HepG2 (cell line): ENCODE measurements around the gene RNPS1. TPM values are rescaled to one million over a fixed set of nuclear protein-coding genes. Genes with fewer than 3 reads are reported as not detected.
A peak's percentile ranks its signal among the peaks of the same experiment; 100 is the strongest.

ENCODE experiments used
- HMGXB3 ChIP-seq: sonication (generic); formaldehyde crosslinking; IDR thresholded peaks from 2 replicates; pipeline ENCODE4 v1.4.0; 2020; ENCODE audit warnings: missing genetic modification reagents, borderline replicate concordance
- KAT2B ChIP-seq: fragments of 150-350 bp; IDR thresholded peaks from 2 replicates; pipeline ENCODE4 v1.6.1; 2014; ENCODE audit warnings: low read depth, low read length, borderline replicate concordance
- KAT8 ChIP-seq: IDR thresholded peaks from 2 replicates; pipeline ENCODE4 v1.6.1; 2016; ENCODE audit warnings: missing genetic modification reagents, missing compliant biosample characterization
- RARG ChIP-seq: sonication (generic); formaldehyde crosslinking; IDR thresholded peaks from 2 replicates; pipeline ENCODE4 v1.4.0; 2020; ENCODE audit warnings: low read depth, mild to moderate bottlenecking, missing genetic modification reagents
- SOX6 ChIP-seq, 2 experiments: fragments of 450-650 bp in 1 of 2; sonication (generic) in 1 of 2; formaldehyde crosslinking in 1 of 2; IDR thresholded peaks; 2 replicates each; pipeline versions ENCODE4 v1.4.0 to v1.6.1; 2017 to 2020; ENCODE audit warnings: antibody characterized with exemption in 1 of 2, mild to moderate bottlenecking in 1 of 2, missing genetic modification reagents in 1 of 2
- TBL1XR1 ChIP-seq: fragments of 150-350 bp; IDR thresholded peaks from 2 replicates; pipeline ENCODE4 v1.6.1; 2014; ENCODE audit warnings: borderline replicate concordance, low read length; ENCODE audit not compliant: partially characterized antibody
- ZNF335 ChIP-seq: sonication (generic); formaldehyde crosslinking; IDR thresholded peaks from 2 replicates; pipeline ENCODE4 v1.4.0; 2020; ENCODE audit warnings: missing genetic modification reagents
- ZNF549 ChIP-seq: sonication (generic); formaldehyde crosslinking; IDR thresholded peaks from 2 replicates; pipeline ENCODE4 v1.5.0; 2020; ENCODE audit warnings: missing genetic modification reagents
- ZNF552 ChIP-seq: sonication (generic); formaldehyde crosslinking; IDR thresholded peaks from 2 replicates; pipeline ENCODE4 v1.9.0; 2022; ENCODE audit warnings: missing genetic modification reagents, mild to moderate bottlenecking, borderline replicate concordance
- ZNF709 ChIP-seq: sonication (generic); formaldehyde crosslinking; IDR thresholded peaks from 2 replicates; pipeline ENCODE4 v1.5.0; 2020; ENCODE audit warnings: mild to moderate bottlenecking, missing genetic modification reagents
- ZNF777 ChIP-seq: sonication (generic); formaldehyde crosslinking; IDR thresholded peaks from 2 replicates; pipeline ENCODE4 v1.4.0; 2020; ENCODE audit warnings: missing genetic modification reagents
- polyA plus RNA-seq, 8 experiments: library from polyadenylated mRNA; depleted of rRNA in 3 of 8; stranded (reverse) in 7 of 8; unstranded in 1 of 8; fragments of >200 nt; fragmentation: Illumina TruSeq in 4 of 8; extraction: Trizol in 4 of 8; gene quantifications; 2 replicates each; pipeline versions ENCODE4 v1.2.1 to v1.2.3, GENCODE V29; 2011 to 2016; ENCODE audit warnings: low read depth in 4 of 8, missing spikeins in 1 of 8, mixed read lengths in 1 of 8; ENCODE audit not compliant: insufficient read depth in 1 of 8
- total RNA-seq, 5 experiments: library from RNA; depleted of rRNA; stranded (reverse); fragments of >200 nt; fragmentation: Illumina TruSeq; extraction: Trizol; gene quantifications; 2 replicates each; pipeline ENCODE4 v1.2.3, GENCODE V29; 2016; ENCODE audit warnings: low read depth in 1 of 5
- TF ChIP-seq, protein P1 (sequence below): sonication (generic); formaldehyde crosslinking; IDR thresholded peaks from 2 replicates; pipeline ENCODE4 v1.8.0; 2022; ENCODE audit warnings: missing genetic modification reagents, mild to moderate bottlenecking, borderline replicate concordance
- TF ChIP-seq, protein P2 (sequence below): sonication (generic); formaldehyde crosslinking; IDR thresholded peaks from 2 replicates; pipeline ENCODE4 v1.4.0; 2020; ENCODE audit warnings: mild to moderate bottlenecking, missing genetic modification reagents, borderline replicate concordance
- TF ChIP-seq, protein P3 (sequence below): sonication (generic); formaldehyde crosslinking; IDR thresholded peaks from 2 replicates; pipeline ENCODE4 v1.5.1; 2020; ENCODE audit warnings: mild to moderate bottlenecking, missing genetic modification reagents

Gene RNPS1
- total and polyA plus RNA-seq, 2 of the 13 experiments (the other 11 are each of a cell fraction or from before 2014, with no cell fraction given): 126 to 133 TPM

DNA sequence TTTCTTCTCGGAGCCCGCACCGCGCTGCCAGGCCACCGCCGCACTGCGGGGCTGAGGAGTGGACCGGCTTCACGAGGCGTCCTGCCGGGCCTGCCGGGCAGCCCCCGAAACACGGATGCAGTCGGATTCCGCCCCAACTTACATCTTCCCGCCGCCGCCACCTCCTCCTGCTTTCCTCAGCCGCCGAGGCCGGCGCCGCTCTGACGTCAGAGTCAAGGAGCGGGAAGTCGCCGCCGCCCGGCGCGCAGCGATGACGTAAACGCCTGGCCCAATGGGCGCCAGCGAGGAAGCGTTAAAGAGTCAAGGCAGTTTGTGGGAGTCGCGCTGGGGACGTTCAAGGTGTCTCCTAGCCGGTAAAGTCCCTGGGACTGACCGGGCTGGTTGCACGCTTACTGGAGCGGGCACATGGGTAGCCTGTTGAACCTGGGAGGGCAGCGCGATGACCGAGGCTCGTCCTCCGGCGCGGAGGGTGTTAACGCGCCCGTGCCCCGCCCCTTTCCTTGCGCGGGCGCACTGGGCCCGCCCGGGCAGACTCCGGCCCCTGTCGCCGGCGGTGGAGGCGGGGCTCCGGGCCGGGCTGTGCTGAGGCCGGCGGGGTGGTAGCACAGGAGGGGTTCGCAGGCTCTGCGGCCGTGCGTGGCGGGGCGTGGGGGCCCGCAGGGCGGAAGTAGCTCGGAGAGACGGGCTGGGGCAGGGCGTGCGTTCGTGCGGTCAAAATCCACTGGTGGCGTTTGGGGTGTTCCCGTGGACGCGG, at the start of gene RNPS1 (continued):
- TF ChIP-seq, protein P1, sequence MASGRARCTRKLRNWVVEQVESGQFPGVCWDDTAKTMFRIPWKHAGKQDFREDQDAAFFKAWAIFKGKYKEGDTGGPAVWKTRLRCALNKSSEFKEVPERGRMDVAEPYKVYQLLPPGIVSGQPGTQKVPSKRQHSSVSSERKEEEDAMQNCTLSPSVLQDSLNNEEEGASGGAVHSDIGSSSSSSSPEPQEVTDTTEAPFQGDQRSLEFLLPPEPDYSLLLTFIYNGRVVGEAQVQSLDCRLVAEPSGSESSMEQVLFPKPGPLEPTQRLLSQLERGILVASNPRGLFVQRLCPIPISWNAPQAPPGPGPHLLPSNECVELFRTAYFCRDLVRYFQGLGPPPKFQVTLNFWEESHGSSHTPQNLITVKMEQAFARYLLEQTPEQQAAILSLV: no peak; the same call in 1 of the 2 replicates
- no peak for TF ChIP-seq TBL1XR1
- TF ChIP-seq, protein P2, sequence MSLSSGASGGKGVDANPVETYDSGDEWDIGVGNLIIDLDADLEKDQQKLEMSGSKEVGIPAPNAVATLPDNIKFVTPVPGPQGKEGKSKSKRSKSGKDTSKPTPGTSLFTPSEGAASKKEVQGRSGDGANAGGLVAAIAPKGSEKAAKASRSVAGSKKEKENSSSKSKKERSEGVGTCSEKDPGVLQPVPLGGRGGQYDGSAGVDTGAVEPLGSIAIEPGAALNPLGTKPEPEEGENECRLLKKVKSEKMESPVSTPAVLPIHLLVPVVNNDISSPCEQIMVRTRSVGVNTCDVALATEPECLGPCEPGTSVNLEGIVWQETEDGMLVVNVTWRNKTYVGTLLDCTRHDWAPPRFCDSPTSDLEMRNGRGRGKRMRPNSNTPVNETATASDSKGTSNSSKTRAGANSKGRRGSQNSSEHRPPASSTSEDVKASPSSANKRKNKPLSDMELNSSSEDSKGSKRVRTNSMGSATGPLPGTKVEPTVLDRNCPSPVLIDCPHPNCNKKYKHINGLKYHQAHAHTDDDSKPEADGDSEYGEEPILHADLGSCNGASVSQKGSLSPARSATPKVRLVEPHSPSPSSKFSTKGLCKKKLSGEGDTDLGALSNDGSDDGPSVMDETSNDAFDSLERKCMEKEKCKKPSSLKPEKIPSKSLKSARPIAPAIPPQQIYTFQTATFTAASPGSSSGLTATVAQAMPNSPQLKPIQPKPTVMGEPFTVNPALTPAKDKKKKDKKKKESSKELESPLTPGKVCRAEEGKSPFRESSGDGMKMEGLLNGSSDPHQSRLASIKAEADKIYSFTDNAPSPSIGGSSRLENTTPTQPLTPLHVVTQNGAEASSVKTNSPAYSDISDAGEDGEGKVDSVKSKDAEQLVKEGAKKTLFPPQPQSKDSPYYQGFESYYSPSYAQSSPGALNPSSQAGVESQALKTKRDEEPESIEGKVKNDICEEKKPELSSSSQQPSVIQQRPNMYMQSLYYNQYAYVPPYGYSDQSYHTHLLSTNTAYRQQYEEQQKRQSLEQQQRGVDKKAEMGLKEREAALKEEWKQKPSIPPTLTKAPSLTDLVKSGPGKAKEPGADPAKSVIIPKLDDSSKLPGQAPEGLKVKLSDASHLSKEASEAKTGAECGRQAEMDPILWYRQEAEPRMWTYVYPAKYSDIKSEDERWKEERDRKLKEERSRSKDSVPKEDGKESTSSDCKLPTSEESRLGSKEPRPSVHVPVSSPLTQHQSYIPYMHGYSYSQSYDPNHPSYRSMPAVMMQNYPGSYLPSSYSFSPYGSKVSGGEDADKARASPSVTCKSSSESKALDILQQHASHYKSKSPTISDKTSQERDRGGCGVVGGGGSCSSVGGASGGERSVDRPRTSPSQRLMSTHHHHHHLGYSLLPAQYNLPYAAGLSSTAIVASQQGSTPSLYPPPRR (CRISPR knock-in tag): peak; percentile 60; the same call in 1 of the 2 replicates
- no peak for TF ChIP-seq ZNF549 (CRISPR knock-in tag)
- TF ChIP-seq KAT2B: no peak
- TF ChIP-seq KAT8 (CRISPR knock-in tag): peak; percentile 98
- TF ChIP-seq SOX6 (IDR thresholded peaks at IDR 0.05): no peak
- TF ChIP-seq SOX6 (CRISPR knock-in tag; IDR thresholded peaks at IDR 0.05): peak; percentile 72
- peak; percentile 13 for TF ChIP-seq ZNF777
- TF ChIP-seq ZNF335: peak; percentile 88
- TF ChIP-seq RARG (CRISPR knock-in tag): peak; percentile 84; the same call in 1 of the 2 replicates
- TF ChIP-seq HMGXB3 (CRISPR knock-in tag): no peak
- TF ChIP-seq, protein P3, sequence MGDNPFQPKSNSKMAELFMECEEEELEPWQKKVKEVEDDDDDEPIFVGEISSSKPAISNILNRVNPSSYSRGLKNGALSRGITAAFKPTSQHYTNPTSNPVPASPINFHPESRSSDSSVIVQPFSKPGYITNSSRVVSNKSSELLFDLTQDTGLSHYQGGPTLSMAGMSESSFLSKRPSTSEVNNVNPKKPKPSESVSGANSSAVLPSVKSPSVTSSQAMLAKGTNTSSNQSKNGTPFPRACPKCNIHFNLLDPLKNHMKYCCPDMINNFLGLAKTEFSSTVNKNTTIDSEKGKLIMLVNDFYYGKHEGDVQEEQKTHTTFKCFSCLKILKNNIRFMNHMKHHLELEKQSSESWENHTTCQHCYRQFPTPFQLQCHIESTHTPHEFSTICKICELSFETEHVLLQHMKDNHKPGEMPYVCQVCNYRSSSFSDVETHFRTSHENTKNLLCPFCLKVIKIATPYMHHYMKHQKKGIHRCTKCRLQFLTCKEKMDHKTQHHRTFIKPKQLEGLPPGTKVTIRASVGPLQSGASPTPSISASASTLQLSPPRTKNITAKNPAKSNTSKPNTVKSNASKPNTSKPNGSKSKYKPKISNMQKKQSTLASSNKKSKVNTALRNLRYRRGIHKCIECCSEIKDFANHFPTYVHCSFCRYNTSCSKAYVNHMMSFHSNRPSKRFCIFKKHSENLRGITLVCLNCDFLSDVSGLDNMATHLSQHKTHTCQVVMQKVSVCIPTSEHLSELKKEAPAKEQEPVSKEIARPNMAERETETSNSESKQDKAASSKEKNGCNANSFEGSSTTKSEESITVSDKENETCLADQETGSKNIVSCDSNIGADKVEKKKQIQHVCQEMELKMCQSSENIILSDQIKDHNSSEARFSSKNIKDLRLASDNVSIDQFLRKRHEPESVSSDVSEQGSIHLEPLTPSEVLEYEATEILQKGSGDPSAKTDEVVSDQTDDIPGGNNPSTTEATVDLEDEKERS (CRISPR knock-in tag): peak; percentile 54; the same call in 1 of the 2 replicates
- peak; percentile 86 for TF ChIP-seq ZNF552 (CRISPR knock-in tag)
- TF ChIP-seq ZNF709 (CRISPR knock-in tag): peak; percentile 94
